HS-5 (cell line): ENCODE results near the gene ZFYVE9.

ENCODE experiments used
- DNase-seq: peaks from one replicate; pipeline ENCODE4 v3.0.0-alpha.2; 2012; ENCODE audit warnings: low read depth

The ZFYVE9 gene

DNA sequence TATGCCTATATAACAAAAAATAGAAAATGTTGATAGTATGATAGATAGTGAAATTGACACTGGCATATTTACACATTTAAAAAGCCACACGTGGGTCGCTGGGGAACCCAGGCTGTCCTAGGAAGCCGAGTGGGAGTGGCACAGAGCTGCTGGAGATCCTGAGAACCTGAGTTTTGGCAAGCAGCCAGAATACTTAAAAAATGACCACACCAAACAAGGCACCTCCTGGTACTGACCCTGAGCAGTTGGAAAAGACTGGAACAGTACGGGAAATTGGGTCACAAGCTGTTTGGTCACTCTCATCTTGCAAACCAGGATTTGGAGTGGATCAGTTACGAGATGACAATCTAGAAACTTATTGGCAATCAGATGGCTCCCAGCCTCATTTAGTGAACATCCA, 111.5 kb downstream of the ZFYVE9 start:
- no peak for DNase-seq

DNA sequence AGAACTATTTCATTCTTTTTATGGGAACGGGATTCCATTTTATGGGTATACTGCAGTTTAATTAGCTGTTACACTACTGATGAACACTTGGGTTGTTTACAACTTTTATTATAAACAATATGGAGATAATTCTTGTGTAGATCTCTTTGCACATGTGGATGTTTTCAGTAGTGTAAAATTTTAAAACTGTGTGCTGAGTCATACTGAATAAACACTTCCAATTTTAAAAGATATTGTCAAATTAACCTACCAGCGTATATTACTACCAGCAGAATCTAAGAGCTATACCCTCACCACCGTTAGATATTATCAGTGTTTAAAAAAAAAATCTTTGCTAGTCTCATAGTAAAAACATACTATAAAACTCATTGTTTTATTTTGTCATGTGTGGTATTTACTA, 118.0 kb downstream of the ZFYVE9 start:
- no peak for DNase-seq

DNA sequence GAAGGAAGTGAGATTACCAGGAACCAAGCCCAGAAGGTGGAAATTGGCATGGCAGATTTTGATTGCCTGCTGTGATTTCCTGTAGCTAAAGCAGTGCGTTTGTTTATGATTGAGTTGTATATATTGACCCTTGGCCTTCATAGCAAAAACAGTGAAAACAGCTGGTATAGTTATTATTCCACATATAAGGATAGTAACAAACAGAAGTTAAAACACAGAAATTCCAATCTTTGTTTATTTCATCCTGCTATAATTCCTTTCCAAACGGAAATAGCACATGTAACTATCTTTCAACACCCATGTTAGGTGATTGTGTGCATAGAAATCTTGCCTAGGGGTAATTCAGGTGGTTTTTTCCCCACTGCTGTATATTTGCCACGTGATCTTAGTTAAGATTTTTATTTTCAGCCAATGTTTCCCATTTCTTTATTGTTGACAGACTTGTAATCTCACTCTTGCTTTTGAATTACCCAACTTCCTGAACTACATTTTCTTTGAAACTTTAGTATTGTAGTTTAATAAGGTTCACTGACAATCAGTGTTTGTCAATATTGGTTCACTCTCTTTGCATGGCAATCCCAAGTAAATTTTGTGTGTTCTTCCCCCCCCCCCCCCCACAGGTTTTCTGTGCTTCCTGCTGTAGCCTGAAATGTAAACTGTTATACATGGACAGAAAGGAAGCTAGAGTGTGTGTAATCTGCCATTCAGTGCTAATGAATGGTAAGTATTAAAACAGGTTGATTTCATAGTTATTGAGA, 121.4 kb downstream of the ZFYVE9 start:
- no peak for DNase-seq

DNA sequence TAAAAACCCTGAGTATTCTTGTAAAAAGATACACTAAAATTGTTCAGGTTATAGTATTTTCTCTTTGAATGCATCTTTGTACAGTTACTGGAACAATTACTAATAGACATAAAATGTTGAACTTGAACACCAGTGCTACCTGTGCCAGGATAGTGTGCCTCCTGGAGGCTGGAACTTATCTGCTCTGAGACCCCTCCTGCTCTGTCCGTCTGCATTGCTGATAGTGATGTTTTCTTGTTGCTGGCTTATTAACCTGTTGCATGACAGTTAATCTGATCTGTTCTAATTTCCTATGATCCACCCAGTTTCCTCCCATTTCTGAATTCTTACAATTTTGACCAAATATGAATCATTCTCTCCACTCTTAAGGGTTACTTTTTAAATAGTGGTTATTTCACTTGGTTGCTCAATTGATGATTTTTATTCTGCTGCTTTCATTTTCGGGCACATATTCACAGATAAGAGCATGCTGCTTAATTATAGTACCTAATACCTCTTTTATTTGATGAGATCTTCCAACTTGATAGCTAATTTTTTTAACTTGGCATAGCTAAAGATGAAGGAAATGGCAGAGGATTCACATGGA, 122.7 kb downstream of the ZFYVE9 start:
- DNase-seq = no peak

DNA sequence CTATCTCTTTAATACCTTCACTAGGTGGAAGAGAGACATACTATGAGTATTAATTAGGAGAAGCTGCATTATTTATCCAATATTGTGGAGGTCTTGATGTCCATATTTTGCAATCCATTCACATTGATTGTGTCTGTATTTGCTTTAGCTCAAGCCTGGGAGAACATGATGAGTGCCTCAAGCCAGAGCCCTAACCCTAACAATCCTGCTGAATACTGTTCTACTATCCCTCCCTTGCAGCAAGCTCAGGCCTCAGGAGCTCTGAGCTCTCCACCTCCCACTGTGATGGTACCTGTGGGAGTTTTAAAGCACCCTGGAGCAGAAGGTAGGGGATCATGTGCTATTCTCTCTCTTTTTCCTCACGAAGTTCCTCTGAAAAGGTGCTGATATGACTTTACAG, 124.6 kb downstream of the ZFYVE9 start:
- DNase-seq = no peak

DNA sequence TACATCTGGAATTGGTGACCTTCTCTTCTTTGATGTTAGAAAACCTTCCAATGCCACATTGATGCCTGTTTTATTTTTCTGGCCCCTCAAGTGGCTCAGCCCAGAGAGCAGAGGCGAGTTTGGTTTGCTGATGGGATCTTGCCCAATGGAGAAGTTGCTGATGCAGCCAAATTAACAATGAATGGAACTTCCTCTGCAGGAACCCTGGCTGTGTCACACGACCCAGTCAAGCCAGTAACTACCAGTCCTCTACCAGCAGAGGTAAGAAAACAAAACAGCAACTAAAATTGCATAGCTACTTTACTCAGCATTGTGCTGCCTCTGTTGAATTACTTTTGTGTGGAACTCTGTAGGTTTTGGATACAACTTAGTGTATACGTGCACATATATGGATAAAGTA, 126.5 kb downstream of the ZFYVE9 start:
- DNase-seq = no peak

DNA sequence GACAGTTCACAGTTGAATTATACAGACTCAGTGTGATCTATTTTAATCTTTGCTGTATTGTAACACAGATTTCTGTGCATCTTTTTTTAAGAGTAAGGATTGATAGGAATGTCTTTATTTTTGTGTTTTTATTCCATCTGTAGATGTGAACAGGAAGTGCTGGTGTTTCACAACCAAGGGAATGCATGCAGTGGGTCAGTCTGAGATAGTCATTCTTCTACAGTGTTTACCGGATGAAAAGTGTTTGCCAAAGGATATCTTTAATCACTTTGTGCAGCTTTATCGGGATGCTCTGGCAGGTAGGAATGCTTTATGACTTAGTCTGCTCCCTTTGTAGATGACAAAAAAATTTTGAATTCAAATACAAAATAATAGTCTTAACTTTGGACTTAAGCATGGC, 139.6 kb downstream of the ZFYVE9 start:
- DNase-seq = no peak

DNA sequence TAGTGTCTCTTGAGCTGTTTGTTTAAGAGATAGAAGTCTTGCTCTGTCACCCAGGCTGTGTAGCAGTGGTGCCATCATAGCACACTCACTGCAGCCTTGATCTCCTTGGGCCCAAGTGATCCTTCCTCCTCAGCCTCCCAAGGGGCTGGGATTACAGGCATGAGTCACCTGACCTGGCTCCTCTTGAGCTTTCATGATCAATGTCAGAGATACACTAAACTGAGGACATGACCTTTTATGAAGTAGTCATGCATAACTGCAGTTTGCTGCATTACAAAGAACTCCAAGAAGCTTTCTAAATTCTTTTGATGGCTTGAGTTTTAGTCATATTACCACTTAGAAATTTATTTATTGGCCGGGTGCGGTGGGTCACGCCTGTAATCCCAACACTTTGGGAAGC, 146.4 kb downstream of the ZFYVE9 start:
- peak; percentile 25 for DNase-seq

DNA sequence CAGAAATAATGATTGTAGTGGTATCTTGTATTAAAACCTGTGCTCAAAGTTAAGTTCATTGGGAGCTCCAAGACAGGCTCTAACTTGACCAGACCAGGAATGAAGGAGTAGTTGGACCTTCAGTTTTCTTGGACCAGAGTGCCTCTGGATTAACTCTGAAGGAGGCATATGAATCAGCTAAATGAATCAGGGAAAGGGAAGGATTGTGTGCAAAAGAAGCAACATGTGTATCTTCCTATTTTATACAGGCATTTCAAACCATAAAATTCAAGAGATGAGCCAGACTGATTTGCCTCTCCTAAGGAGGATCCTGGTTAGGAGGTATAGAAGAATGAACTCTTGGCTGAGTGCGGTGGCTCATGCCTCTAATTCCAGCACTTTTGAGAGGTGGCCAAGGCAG, 152.7 kb downstream of the ZFYVE9 start:
- no peak for DNase-seq

DNA sequence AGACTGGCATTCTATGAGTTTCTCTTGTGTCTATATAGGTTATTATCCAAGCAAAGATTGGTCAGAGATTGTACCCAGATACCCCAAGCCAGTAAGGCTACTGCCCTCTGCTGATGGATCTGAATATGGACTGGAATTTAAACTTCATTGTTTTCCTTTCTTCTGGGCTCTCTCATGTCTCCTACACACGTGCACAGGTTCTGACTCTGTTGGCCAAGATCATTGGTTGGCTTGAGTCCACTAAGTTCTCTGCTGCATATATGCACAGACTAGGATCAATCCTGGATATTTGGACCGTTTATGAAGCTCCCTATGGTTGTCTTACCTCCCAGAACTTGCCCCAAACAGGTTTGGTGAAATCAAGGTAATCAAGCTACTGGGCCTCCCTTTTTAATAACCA, 154.5 kb downstream of the ZFYVE9 start:
- peak; percentile 19 for DNase-seq

DNA sequence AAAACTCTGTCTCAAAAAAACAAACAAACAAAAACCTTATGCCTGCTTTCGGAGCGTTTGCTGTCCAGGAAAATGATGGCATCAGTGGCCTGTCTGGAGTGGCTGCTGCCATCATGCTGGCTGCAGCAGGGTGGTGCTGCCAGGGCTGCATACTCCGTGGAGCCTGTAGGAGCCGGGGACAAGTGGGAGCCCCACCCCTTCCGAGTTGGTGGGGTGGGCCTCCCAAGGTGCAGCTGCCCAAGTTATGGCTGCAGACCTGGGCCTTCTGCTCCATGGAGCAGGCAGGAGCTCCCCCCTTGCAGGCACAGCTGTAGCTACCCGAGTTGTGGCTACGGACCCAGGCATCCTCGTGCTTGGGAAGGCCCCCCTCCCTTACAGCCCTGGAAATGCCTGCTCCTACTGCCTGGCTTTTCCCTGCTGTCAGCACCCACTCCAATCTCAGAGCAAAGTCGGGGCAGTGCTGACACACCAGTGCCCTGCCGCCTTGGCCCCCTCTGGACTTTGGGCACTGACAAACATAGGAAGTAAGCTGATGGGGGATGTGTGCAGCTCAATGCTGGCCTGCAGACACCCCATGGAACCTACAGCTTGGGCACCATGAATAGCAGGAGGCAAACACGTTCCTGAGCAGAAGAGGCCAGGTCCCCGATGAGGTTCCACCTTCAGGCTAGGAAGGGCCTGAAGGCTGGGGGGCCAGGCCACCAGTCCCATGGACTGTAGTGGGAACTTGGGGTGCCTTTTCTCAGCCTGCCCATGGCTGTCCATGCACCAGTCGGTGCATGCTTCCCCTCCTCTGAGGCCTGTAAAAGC, 163.7 kb downstream of the ZFYVE9 start:
- no peak for DNase-seq

DNA sequence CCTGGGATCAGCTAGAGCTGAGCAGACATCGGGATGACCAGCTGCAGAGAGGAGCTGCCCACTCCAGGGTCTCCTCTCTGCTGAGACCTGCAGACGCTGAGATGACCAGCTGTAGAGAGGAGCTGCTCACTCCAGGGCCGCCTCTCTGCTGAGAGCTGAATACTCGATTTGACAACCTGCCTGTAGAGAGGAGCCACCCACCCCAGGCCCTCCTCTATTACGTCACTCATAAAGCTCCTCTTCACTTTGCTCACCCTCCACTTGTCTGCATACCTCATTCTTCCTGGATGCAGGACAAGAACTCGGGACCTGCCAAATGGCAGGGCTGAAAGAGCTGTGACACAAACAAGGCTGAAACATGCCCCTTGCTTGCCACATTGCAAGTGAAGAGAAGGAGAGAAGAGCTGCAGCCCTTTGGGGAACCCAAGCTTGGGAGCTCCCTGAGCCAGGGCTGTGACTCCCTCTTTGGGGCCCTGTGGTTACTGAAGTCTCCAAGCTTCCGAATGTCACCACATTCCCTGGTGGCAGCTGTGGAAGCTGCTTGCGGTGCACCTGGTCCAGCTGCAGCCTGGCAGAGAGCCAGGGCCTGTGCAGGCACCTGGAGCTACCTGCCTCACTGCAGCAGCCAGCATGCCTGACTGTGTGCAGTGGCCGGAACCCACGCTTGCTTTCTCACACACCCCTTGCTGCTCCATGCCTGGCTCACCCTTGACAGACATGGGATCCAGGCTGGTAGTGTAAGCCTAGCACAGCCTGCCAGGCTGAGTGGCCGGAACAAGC, 164.5 kb downstream of the ZFYVE9 start:
- DNase-seq = no peak

DNA sequence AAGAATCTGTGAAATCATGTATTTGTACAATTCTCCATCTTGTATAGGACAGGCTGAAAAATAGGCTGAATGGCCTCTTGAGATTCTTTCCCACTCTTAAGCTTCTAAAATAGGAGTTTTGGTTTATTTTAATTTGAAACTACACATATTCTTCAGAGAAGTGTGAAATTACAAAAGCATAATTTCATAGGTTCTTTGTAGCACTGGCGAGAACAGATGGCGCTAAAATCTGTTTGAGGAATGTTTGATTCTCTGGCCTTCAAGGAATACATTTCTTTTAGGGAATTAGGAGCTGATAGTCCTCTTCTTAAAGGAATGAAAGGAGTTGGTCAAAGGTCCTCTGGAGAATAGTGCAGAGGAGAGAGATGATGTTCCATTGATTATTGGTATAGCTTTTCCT, 179.2 kb downstream of the ZFYVE9 start:
- no peak for DNase-seq

DNA sequence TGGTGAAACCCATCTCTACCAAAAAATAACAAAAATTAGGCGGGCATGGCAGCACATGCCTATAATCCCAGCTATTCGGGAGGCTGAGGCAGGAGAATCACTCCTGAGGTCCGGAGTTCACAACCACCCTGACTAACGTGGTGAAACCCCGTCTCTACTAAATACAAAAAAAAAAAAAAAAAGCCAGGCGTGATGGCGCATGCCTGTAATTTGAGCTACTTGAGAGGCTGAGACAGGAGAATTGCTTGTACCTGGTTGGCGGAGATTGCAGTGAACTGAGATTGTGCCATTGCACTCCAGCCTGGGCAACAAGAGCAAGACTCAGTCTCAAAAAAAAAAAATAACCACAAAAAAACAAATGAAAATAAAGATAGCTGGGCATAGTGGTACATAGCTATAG, 181.8 kb downstream of the ZFYVE9 start:
- DNase-seq = no peak

DNA sequence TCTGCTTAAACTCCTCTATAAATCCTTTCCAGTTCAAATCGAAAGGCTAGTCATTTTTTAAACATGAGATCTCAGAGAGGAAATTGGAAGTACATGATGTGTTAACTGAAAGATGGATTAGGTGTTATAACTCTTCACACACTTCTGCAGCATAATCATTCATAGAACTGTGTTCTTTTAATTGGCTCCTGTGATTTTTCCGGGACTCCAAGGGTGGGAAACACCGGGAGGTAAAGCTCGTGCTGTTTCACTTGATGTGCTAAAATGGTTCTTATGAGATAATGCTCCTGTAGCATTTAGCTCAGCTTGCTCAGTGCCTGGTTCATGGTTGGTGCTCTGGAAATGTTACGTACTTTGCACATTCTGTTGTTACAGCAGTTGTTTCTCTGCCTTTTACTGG, 183.9 kb downstream of the ZFYVE9 start:
- DNase-seq = no peak

DNA sequence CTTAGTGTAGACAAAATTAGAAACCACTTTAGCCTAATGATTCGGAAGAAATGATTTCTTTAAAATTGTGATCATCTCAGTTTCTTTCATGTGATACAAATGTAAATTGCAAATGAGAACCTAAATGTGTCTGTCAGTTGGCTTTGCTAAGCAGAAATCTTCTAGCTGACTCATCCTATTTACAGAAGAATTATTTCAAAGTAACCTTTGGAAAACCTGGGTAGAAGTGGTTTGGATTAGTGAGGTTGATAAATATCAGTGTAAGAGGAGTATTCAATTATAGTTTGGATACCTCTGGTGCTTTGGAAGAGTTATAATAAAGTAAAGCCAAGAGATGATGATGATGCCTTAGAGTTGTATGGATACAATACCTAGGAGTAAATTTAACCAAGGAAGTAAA, 186.7 kb downstream of the ZFYVE9 start:
- DNase-seq = no peak

DNA sequence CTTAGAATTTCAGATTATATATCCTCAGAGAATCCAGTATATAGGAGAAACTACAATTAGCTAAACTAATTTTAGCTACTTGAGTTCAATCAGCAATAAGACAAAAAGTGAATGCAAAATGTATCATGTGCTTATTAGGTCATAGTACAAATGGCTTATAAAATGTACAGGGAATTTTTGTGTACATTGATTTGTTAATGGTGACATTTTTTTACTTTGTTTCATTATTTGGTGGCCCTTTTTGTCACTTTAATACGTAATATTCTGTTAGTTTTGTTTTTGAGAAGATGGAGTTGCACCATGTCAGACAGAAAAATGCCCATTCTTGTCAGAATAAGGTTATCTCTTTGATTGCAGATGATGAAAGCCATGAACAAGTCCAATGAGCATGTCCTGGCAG, 190.5 kb downstream of the ZFYVE9 start:
- no peak for DNase-seq

DNA sequence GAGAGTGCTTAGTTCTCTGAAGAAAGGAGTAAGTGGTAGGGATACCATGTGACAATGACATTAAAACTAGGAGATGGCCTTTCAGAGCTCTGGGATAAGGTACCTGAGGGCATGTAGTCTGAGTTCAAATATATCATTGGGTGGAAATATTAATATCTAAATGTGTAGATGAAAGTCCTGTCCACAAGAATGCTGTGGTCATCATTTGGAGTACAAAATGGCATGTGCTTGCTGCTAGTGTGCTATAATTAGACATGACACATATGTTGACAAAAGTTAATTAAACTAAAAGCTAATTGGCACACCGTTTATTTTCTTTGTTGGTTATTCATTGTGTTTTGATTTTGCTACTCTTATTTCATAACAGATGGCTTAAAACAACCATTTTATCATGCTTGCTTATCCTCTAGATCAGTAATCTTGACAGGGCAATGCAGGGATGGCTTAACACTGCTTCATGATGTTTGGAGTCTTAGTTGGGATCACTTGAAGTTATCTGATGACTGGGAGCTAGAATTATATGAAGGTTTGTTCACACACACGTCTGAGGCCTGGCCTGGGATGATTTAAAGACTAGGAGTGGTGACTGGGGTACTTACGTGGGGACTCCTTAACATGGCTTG, 193.1 kb downstream of the ZFYVE9 start:
- DNase-seq = no peak

DNA sequence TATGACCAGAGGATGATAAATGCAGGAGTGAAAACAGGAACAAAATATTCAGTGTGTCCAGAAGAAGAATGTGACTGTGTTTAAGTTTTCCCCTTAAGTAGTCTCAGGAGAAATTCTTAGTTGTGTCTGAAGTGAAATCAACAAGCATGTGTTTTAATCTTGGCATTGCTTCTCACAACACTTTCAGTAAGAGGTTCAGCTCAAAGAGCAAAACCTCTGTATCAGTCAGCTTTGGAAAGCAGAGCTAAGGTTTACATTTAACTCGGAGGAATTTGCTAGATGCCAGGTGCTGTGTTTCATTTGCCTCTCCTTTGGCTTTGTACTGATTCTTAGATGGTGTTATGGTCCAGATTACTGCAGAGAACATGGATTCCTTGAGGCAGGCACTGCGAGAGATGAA, 195.6 kb downstream of the ZFYVE9 start:
- no peak for DNase-seq

DNA sequence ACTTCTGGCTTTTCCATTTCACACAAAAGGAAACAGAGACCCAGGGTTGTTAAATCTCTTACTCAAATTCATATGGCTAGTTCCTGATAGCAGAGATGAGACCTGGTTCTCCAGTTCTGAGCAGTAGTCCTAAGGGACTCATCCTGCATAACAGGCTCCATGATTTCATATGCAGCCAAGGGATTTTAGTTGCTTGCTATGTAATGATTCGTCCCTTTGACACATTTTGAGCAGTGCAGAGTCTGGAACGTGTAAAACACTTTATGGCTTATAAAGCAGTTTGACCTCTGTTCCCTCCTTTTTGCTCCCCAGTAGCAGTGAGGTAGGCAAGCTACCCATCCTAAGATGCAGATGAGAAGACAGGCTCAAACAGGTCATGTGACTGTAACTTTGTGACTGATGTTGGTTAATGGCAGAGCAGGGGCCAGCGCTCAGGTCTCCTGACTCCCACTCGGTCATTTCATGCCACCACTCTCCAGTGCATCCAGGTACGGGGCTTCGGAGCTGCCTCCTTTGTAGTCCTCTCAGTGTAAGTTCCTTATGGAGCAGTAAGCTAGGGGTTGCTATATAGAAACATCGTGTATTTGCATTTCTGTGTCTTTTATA, 199.9 kb downstream of the ZFYVE9 start:
- no peak for DNase-seq

DNA sequence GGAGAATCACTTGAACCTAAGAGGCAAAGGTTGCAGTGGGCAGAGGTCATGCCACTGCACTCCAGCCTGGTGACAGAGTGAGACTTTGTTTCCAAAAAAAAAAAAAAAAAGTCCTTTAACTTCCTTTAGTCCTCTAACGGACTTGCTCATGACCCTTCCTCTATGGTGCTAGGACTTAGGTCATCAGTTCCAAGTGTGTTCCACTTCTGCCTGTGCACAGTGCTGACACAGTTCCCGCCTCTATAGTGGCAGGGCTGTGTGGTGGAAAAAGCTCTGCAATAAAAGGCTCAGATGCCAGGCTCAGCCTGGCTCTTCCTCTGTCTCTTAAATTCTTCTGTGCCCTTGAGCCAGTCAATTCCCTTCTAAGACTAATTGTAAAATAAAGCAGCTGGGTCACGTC, 202.1 kb downstream of the ZFYVE9 start:
- DNase-seq = no peak

DNA sequence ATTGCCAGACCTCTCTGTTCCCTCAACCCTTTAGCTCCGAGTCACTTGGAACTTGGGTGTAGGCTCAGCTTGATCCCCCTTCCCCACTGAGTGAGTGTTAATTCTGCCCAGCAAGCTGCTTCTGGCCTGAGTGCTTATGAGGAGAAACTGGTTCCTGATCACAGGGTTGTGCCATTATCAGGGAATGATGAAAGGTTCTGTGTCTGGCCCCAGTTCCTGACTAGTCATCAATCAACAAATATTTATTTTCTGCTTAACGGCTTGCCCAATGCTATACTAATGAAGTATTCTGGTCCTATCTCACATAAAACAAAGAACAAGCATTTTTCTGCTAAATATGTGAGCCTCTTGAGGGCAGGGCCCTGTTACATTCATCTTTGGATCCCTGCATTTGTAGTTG, 203.4 kb downstream of the ZFYVE9 start:
- no peak for DNase-seq
